GM12878 (cell line): ENCODE data around the gene TMEM88. TPM values are rescaled to one million over a fixed set of nuclear protein-coding genes. Genes with fewer than 3 reads are reported as not detected.

Experiments
- JUNB ChIP-seq: IDR thresholded peaks from 2 replicates; pipeline ENCODE4 v1.6.1; 2016; ENCODE audit warnings: antibody characterized with exemption, mild to moderate bottlenecking
- KDM1A ChIP-seq: fragments of 200-600 bp; sonication (generic); IDR thresholded peaks from 2 replicates; pipeline ENCODE4 v1.6.1; 2016; ENCODE audit warnings: borderline replicate concordance
- NBN ChIP-seq: fragments of 450-650 bp; IDR thresholded peaks from 2 replicates; pipeline ENCODE4 v1.6.1; 2016
- NFIC ChIP-seq: IDR thresholded peaks from 2 replicates; pipeline ENCODE4 v1.6.1; 2012; ENCODE audit warnings: low read depth, mild to moderate bottlenecking, inconsistent platforms, low read length, moderate library complexity
- NFXL1 ChIP-seq: fragments of 450-650 bp; IDR thresholded peaks from 2 replicates; pipeline ENCODE4 v1.6.1; 2017; ENCODE audit warnings: antibody characterized with exemption, mild to moderate bottlenecking, borderline replicate concordance
- RBBP5 ChIP-seq: fragments of 200-600 bp; sonication (generic); conservative IDR thresholded peaks from 2 replicates; pipeline ENCODE4 v1.6.1; 2016
- SREBF1 ChIP-seq: IDR thresholded peaks from 2 replicates; pipeline ENCODE4 v1.6.1; 2012; ENCODE audit warnings: mild to moderate bottlenecking, low read length
- TCF3 ChIP-seq: IDR thresholded peaks from 2 replicates; pipeline ENCODE4 v1.6.1; 2012; ENCODE audit warnings: low read depth, mild to moderate bottlenecking, low read length, borderline replicate concordance; ENCODE audit not compliant: insufficient read depth
- TCF7 ChIP-seq: IDR thresholded peaks from 2 replicates; pipeline ENCODE4 v1.6.1; 2014; ENCODE audit warnings: antibody characterized with exemption, borderline replicate concordance
- polyA plus RNA-seq, 11 experiments: library from polyadenylated mRNA; depleted of rRNA in 4 of 11; unstranded in 6 of 11; stranded (reverse) in 5 of 11; fragments of >200 nt; fragmentation: Nextera tagmentation in 4 of 11; fragmentation: Illumina TruSeq in 1 of 11; extraction: Ambion mirVana in 4 of 11; extraction: Trizol in 1 of 11; gene quantifications; 1 replicate in 1 of 11; 2 replicates in 10 of 11; pipeline versions ENCODE4 v1.2.1 to v1.2.3, GENCODE V29; 2011 to 2016; ENCODE audit warnings: inconsistent platforms in 2 of 11, missing spikeins in 2 of 11, low read depth in 1 of 11
- total RNA-seq, 4 experiments: library from RNA; depleted of rRNA in 3 of 4; stranded (reverse); fragments of >200 nt in 3 of 4; fragmentation: Illumina TruSeq in 1 of 4; extraction: Trizol in 1 of 4; gene quantifications; 2 replicates each; pipeline versions ENCODE4 v1.2.1 to v1.2.3, GENCODE V29; 2013 to 2021
- TF ChIP-seq, protein P1 (sequence below): IDR thresholded peaks from 2 replicates; pipeline ENCODE4 v1.6.1; 2012; ENCODE audit warnings: improper control_type of control experiment, low read depth, low read length; ENCODE audit not compliant: insufficient replicate concordance
- TF ChIP-seq, protein P2 (sequence below): fragments of 450-650 bp; IDR thresholded peaks from 2 replicates; pipeline ENCODE4 v1.6.1; 2017; ENCODE audit warnings: borderline replicate concordance
- TF ChIP-seq, protein P3 (sequence below): IDR thresholded peaks from 2 replicates; pipeline ENCODE4 v1.6.1; 2012; ENCODE audit warnings: low read length, inconsistent platforms
- TF ChIP-seq, protein P4 (sequence below): fragments of 450-650 bp; IDR thresholded peaks from 2 replicates; pipeline ENCODE4 v1.6.1; 2017; ENCODE audit warnings: mild to moderate bottlenecking, low read depth, inconsistent platforms; ENCODE audit not compliant: poor library complexity, severe bottlenecking
- TF ChIP-seq, protein P5 (sequence below): IDR thresholded peaks from 2 replicates; pipeline ENCODE4 v1.6.1; 2011; ENCODE audit warnings: low read depth, low read length, improper control_type of control experiment, borderline replicate concordance
- TF ChIP-seq, protein P6 (sequence below): fragments of 150-350 bp; IDR thresholded peaks from 2 replicates; pipeline ENCODE4 v1.6.1; 2014; ENCODE audit warnings: mild to moderate bottlenecking, low read depth, low read length

Gene TMEM88
- total and polyA plus RNA-seq, 10 of the 15 experiments (the other 5 are each of a cell fraction or from before 2014, with no cell fraction given): 0.21 to 2.2 (median 0.62) TPM; not detected in 5

DNA sequence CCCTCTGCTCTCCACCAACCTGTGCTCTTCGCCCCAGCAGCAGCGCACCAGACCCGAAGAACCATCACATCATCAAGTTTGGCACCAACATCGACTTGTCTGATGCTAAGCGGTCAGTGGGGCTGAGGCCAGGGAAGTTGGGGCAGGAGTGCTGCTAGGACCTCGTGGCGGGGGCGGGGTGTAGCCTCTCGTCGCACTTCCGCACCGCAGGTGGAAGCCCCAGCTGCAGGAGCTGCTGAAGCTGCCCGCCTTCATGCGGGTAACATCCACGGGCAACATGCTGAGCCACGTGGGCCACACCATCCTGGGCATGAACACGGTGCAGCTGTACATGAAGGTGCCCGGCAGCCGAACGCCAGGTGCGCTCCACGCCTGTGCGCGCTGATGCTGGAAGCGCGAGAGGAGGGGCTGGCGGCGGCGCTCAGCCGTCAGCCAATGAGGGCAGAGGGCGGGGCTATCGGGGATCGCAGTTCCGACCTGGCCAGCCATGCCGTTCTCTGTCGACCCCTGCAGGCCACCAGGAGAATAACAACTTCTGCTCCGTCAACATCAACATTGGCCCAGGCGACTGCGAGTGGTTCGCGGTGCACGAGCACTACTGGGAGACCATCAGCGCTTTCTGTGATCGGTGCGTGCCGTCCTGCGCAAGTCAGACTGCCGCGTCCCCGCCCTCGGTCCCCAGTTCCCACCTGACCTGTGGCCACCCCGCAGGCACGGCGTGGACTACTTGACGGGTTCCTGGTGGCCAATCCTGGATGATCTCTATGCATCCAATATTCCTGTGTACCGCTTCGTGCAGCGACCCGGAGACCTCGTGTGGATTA is 3.2 kb upstream of the TMEM88 start (continued):
- TF ChIP-seq, protein P1, sequence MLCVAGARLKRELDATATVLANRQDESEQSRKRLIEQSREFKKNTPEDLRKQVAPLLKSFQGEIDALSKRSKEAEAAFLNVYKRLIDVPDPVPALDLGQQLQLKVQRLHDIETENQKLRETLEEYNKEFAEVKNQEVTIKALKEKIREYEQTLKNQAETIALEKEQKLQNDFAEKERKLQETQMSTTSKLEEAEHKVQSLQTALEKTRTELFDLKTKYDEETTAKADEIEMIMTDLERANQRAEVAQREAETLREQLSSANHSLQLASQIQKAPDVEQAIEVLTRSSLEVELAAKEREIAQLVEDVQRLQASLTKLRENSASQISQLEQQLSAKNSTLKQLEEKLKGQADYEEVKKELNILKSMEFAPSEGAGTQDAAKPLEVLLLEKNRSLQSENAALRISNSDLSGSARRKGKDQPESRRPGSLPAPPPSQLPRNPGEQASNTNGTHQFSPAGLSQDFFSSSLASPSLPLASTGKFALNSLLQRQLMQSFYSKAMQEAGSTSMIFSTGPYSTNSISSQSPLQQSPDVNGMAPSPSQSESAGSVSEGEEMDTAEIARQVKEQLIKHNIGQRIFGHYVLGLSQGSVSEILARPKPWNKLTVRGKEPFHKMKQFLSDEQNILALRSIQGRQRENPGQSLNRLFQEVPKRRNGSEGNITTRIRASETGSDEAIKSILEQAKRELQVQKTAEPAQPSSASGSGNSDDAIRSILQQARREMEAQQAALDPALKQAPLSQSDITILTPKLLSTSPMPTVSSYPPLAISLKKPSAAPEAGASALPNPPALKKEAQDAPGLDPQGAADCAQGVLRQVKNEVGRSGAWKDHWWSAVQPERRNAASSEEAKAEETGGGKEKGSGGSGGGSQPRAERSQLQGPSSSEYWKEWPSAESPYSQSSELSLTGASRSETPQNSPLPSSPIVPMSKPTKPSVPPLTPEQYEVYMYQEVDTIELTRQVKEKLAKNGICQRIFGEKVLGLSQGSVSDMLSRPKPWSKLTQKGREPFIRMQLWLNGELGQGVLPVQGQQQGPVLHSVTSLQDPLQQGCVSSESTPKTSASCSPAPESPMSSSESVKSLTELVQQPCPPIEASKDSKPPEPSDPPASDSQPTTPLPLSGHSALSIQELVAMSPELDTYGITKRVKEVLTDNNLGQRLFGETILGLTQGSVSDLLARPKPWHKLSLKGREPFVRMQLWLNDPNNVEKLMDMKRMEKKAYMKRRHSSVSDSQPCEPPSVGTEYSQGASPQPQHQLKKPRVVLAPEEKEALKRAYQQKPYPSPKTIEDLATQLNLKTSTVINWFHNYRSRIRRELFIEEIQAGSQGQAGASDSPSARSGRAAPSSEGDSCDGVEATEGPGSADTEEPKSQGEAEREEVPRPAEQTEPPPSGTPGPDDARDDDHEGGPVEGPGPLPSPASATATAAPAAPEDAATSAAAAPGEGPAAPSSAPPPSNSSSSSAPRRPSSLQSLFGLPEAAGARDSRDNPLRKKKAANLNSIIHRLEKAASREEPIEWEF: no peak
- no peak for TF ChIP-seq RBBP5
- TF ChIP-seq NBN: no peak
- TF ChIP-seq, protein P2, sequence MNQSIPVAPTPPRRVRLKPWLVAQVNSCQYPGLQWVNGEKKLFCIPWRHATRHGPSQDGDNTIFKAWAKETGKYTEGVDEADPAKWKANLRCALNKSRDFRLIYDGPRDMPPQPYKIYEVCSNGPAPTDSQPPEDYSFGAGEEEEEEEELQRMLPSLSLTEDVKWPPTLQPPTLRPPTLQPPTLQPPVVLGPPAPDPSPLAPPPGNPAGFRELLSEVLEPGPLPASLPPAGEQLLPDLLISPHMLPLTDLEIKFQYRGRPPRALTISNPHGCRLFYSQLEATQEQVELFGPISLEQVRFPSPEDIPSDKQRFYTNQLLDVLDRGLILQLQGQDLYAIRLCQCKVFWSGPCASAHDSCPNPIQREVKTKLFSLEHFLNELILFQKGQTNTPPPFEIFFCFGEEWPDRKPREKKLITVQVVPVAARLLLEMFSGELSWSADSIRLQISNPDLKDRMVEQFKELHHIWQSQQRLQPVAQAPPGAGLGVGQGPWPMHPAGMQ: no peak
- TF ChIP-seq, protein P3, sequence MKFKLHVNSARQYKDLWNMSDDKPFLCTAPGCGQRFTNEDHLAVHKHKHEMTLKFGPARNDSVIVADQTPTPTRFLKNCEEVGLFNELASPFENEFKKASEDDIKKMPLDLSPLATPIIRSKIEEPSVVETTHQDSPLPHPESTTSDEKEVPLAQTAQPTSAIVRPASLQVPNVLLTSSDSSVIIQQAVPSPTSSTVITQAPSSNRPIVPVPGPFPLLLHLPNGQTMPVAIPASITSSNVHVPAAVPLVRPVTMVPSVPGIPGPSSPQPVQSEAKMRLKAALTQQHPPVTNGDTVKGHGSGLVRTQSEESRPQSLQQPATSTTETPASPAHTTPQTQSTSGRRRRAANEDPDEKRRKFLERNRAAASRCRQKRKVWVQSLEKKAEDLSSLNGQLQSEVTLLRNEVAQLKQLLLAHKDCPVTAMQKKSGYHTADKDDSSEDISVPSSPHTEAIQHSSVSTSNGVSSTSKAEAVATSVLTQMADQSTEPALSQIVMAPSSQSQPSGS: no peak
- TF ChIP-seq, protein P4, sequence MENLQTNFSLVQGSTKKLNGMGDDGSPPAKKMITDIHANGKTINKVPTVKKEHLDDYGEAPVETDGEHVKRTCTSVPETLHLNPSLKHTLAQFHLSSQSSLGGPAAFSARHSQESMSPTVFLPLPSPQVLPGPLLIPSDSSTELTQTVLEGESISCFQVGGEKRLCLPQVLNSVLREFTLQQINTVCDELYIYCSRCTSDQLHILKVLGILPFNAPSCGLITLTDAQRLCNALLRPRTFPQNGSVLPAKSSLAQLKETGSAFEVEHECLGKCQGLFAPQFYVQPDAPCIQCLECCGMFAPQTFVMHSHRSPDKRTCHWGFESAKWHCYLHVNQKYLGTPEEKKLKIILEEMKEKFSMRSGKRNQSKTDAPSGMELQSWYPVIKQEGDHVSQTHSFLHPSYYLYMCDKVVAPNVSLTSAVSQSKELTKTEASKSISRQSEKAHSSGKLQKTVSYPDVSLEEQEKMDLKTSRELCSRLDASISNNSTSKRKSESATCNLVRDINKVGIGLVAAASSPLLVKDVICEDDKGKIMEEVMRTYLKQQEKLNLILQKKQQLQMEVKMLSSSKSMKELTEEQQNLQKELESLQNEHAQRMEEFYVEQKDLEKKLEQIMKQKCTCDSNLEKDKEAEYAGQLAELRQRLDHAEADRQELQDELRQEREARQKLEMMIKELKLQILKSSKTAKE: no peak
- no peak for TF ChIP-seq SREBF1
- no peak for TF ChIP-seq NFXL1
- TF ChIP-seq JUNB: no peak
- TF ChIP-seq TCF7: no peak
- TF ChIP-seq, protein P5, sequence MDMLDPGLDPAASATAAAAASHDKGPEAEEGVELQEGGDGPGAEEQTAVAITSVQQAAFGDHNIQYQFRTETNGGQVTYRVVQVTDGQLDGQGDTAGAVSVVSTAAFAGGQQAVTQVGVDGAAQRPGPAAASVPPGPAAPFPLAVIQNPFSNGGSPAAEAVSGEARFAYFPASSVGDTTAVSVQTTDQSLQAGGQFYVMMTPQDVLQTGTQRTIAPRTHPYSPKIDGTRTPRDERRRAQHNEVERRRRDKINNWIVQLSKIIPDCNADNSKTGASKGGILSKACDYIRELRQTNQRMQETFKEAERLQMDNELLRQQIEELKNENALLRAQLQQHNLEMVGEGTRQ: no peak
- TF ChIP-seq, protein P6, sequence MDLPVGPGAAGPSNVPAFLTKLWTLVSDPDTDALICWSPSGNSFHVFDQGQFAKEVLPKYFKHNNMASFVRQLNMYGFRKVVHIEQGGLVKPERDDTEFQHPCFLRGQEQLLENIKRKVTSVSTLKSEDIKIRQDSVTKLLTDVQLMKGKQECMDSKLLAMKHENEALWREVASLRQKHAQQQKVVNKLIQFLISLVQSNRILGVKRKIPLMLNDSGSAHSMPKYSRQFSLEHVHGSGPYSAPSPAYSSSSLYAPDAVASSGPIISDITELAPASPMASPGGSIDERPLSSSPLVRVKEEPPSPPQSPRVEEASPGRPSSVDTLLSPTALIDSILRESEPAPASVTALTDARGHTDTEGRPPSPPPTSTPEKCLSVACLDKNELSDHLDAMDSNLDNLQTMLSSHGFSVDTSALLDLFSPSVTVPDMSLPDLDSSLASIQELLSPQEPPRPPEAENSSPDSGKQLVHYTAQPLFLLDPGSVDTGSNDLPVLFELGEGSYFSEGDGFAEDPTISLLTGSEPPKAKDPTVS: 0 out of 2 replicates have a peak, but pooled peaks have one; percentile 26
- no peak for TF ChIP-seq NFIC
- TF ChIP-seq KDM1A: no peak
- TF ChIP-seq TCF3: peak; percentile 81; the same call in 1 of the 2 replicates
